Measurements from ENCODE around the gene CATSPER1. TPM values are rescaled to one million over a fixed set of nuclear protein-coding genes. Genes with fewer than 3 reads are reported as not detected.

The CATSPER1 gene
- total and polyA plus RNA-seq, 2 of the 13 experiments (the other 11 are each of a cell fraction or from before 2014, with no cell fraction given), result 0.17 TPM; not detected in 1

- no peak for TF ChIP-seq HNF1A (IDR thresholded peaks at IDR 0.05; ENCODE audit: low read depth)
- TF ChIP-seq HNF1A (CRISPR knock-in tag; IDR thresholded peaks at IDR 0.05; ENCODE audit: borderline replicate concordance), result peak; percentile 81; the same call in 1 of the 2 replicates
- TF ChIP-seq SIN3A (IDR thresholded peaks at IDR 0.05; ENCODE audit: borderline replicate concordance, low read depth, low read length), result peak; percentile 59; the same call in 1 of the 2 replicates
- no peak for TF ChIP-seq MBNL3 (CRISPR knock-in tag; conservative IDR thresholded peaks at IDR 0.05)
- TF ChIP-seq HIC2 (CRISPR knock-in tag; IDR thresholded peaks at IDR 0.05; ENCODE audit: low read depth), result no peak
- no peak for TF ChIP-seq ZSCAN21 (CRISPR knock-in tag; IDR thresholded peaks at IDR 0.05; ENCODE audit: borderline replicate concordance)
- no peak for TF ChIP-seq ZMYM3 (CRISPR knock-in tag; IDR thresholded peaks at IDR 0.05)
- peak; percentile 61 for TF ChIP-seq SP5 (CRISPR knock-in tag; IDR thresholded peaks at IDR 0.05; ENCODE audit: borderline replicate concordance, low read depth)
- peak; percentile 48; the same call in 1 of the 2 replicates for TF ChIP-seq TGIF2 (CRISPR knock-in tag; IDR thresholded peaks at IDR 0.05)
- peak; percentile 51 for TF ChIP-seq ZNF607 (CRISPR knock-in tag; IDR thresholded peaks at IDR 0.05; ENCODE audit: borderline replicate concordance)
- TF ChIP-seq, protein P1, sequence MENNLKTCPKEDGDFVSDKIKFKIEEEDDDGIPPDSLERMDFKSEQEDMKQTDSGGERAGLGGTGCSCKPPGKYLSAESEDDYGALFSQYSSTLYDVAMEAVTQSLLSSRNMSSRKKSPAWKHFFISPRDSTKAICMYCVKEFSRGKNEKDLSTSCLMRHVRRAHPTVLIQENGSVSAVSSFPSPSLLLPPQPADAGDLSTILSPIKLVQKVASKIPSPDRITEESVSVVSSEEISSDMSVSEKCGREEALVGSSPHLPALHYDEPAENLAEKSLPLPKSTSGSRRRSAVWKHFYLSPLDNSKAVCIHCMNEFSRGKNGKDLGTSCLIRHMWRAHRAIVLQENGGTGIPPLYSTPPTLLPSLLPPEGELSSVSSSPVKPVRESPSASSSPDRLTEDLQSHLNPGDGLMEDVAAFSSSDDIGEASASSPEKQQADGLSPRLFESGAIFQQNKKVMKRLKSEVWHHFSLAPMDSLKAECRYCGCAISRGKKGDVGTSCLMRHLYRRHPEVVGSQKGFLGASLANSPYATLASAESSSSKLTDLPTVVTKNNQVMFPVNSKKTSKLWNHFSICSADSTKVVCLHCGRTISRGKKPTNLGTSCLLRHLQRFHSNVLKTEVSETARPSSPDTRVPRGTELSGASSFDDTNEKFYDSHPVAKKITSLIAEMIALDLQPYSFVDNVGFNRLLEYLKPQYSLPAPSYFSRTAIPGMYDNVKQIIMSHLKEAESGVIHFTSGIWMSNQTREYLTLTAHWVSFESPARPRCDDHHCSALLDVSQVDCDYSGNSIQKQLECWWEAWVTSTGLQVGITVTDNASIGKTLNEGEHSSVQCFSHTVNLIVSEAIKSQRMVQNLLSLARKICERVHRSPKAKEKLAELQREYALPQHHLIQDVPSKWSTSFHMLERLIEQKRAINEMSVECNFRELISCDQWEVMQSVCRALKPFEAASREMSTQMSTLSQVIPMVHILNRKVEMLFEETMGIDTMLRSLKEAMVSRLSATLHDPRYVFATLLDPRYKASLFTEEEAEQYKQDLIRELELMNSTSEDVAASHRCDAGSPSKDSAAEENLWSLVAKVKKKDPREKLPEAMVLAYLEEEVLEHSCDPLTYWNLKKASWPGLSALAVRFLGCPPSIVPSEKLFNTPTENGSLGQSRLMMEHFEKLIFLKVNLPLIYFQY (CRISPR knock-in tag; IDR thresholded peaks at IDR 0.05; ENCODE audit: borderline replicate concordance), result 0 out of 2 replicates have a peak, but pooled peaks have one; percentile 49
- no peak for TF ChIP-seq ZBTB20 (CRISPR knock-in tag; IDR thresholded peaks at IDR 0.05; ENCODE audit: borderline replicate concordance, low read depth)
- peak; percentile 59; the same call in 1 of the 2 replicates for TF ChIP-seq ZNF761 (CRISPR knock-in tag; conservative IDR thresholded peaks at IDR 0.05)
- TF ChIP-seq RBFOX2 (IDR thresholded peaks at IDR 0.05; ENCODE audit: low read depth, low read length), result peak; percentile 97
- TF ChIP-seq, protein P2, sequence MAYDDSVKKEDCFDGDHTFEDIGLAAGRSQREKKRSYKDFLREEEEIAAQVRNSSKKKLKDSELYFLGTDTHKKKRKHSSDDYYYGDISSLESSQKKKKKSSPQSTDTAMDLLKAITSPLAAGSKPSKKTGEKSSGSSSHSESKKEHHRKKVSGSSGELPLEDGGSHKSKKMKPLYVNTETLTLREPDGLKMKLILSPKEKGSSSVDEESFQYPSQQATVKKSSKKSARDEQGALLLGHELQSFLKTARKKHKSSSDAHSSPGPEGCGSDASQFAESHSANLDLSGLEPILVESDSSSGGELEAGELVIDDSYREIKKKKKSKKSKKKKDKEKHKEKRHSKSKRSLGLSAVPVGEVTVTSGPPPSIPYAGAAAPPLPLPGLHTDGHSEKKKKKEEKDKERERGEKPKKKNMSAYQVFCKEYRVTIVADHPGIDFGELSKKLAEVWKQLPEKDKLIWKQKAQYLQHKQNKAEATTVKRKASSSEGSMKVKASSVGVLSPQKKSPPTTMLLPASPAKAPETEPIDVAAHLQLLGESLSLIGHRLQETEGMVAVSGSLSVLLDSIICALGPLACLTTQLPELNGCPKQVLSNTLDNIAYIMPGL (CRISPR knock-in tag; IDR thresholded peaks at IDR 0.05; ENCODE audit: borderline replicate concordance in 1 of 2, low read depth in 1 of 2), result peak; percentile 84 to 90; a peak in 3 of 4 replicates
Observed at GRCh38 chr11:66051766-66052663, 25.7 kb upstream of the CATSPER1 start, which contains the start of gene SF3B2 (continued).
